ENCODE results near the gene FAAP100. TPM values are rescaled to one million over a fixed set of nuclear protein-coding genes. Genes with fewer than 3 reads are reported as not detected.

The FAAP100 gene
- total RNA-seq, 2 experiments from 2014 or later, result 40.5 to 42.7 TPM

- CTCF ChIA-PET, result interaction anchor here (0.8 to 6.2 kb wide), 3 partner anchors 25 to 256 kb away, joined by 3 to 28 read pairs (median 3); no protein-coding TSS in a partner anchor
- ATAC-seq, result no peak
- TF ChIP-seq CTCF (IDR thresholded peaks at IDR 0.05), result no peak
- DNase-seq, result no peak
- peak overlapping the region; percentile 92 for H3K27ac Mint-ChIP-seq
- H3K4me3 Mint-ChIP-seq, result peak overlapping the region; percentile 97
- H3K4me1 Mint-ChIP-seq (ENCODE audit: low read depth), result peaks cover 14% of the 10 kb centered on the region
- POLR2A ChIA-PET, result interaction anchor here (0.9 to 3.9 kb wide), 11 partner anchors 9 to 213 kb away, joined by 3 to 20 read pairs (median 7); partner anchors contain the start of genes FAAP100 and SLC38A10
- H3K27me3 Mint-ChIP-seq, result no peaks in the 10 kb centered on the region
- H3K36me3 Mint-ChIP-seq (ENCODE audit: low read depth), result peaks cover 42% of the 10 kb centered on the region
- H3K9me3 Mint-ChIP-seq, result no peaks in the 10 kb centered on the region
- intact Hi-C loops (cut with micrococcal nuclease), result no loop called here
Measured at GRCh38 chr17:81508639-81509206, 43.4 kb downstream of the FAAP100 start.

GRCh38 chr17:81503619-81504018 is 48.5 kb downstream of the FAAP100 start:
- ATAC-seq (no peak), DNase-seq (no peak)
- intact Hi-C loops (cut with micrococcal nuclease), result no loop called here
- Mint-ChIP-seq H3K27ac (no peak overlapping the region), H3K27me3 (no peaks in the 10 kb centered on the region), H3K36me3 (ENCODE audit: low read depth) (peaks cover 5% of the 10 kb centered on the region), H3K4me1 (ENCODE audit: low read depth) (peaks cover 2% of the 10 kb centered on the region), H3K4me3 (no peak overlapping the region), H3K9me3 (no peaks in the 10 kb centered on the region)
- CTCF ChIA-PET, result no interaction called here
- POLR2A ChIA-PET, result interaction anchor here (0.6 to 1.4 kb wide), 2 partner anchors 8 to 162 kb away, joined by 3 read pairs; no protein-coding TSS in a partner anchor
- TF ChIP-seq CTCF (IDR thresholded peaks at IDR 0.05), result no peak

- intact Hi-C loops (cut with micrococcal nuclease), result no loop called here
- no peaks in the 10 kb centered on the region for H3K4me1 Mint-ChIP-seq (ENCODE audit: low read depth)
- ChIA-PET CTCF (interaction anchor here (1.8 kb wide), 1 partner anchor 18 kb away, joined by 7 read pairs; no protein-coding TSS in a partner anchor), POLR2A (interaction anchor here (1.0 to 1.4 kb wide), 3 partner anchors 9 to 37 kb away, joined by 3 read pairs; no protein-coding TSS in a partner anchor)
- H3K9me3 Mint-ChIP-seq, result no peaks in the 10 kb centered on the region
- no peaks in the 10 kb centered on the region for H3K27me3 Mint-ChIP-seq
- no peak for DNase-seq
- no peaks in the 10 kb centered on the region for H3K36me3 Mint-ChIP-seq (ENCODE audit: low read depth)
- no peak overlapping the region for H3K27ac Mint-ChIP-seq
- no peak for ATAC-seq
- no peak overlapping the region for H3K4me3 Mint-ChIP-seq
- no peak for TF ChIP-seq CTCF (IDR thresholded peaks at IDR 0.05)
Measured at GRCh38 chr17:81502471-81503017, 49.6 kb downstream of the FAAP100 start.

GRCh38 chr17:81500047-81500446 is 52.1 kb downstream of the FAAP100 start:
- H3K4me1 Mint-ChIP-seq (ENCODE audit: low read depth), result no peaks in the 10 kb centered on the region
- H3K27me3 Mint-ChIP-seq, result no peaks in the 10 kb centered on the region
- no peak overlapping the region for H3K4me3 Mint-ChIP-seq
- TF ChIP-seq CTCF (IDR thresholded peaks at IDR 0.05), result no peak
- H3K36me3 Mint-ChIP-seq (ENCODE audit: low read depth), result no peaks in the 10 kb centered on the region
- DNase-seq (no peak), ATAC-seq (no peak)
- ChIA-PET POLR2A (interaction anchor here (2.2 to 4.6 kb wide), 3 partner anchors 9 to 12 kb away, joined by 6 to 23 read pairs (median 18); partner anchors contain the start of gene ACTG1), CTCF (interaction anchor here (1.2 to 3.7 kb wide), 2 partner anchors 16 to 101 kb away, joined by 3 to 15 read pairs; no protein-coding TSS in a partner anchor)
- H3K27ac Mint-ChIP-seq, result no peak overlapping the region
- intact Hi-C loops (cut with micrococcal nuclease), result no loop called here
- no peaks in the 10 kb centered on the region for H3K9me3 Mint-ChIP-seq

GRCh38 chr17:81499601-81499970 is 52.6 kb downstream of the FAAP100 start:
- no peak for ATAC-seq

More at GRCh38 chr17:81499601-81499970, 52.6 kb downstream of the FAAP100 start:
- POLR2A ChIA-PET, result interaction anchor here (2.2 to 4.6 kb wide), 3 partner anchors 9 to 13 kb away, joined by 6 to 23 read pairs (median 18); partner anchors contain the start of gene ACTG1
- Mint-ChIP-seq H3K9me3 (no peaks in the 10 kb centered on the region), H3K36me3 (ENCODE audit: low read depth) (no peaks in the 10 kb centered on the region), H3K4me3 (no peak overlapping the region), H3K27me3 (peaks cover 1% of the 10 kb centered on the region), H3K27ac (no peak overlapping the region), H3K4me1 (ENCODE audit: low read depth) (no peaks in the 10 kb centered on the region)
- DNase-seq, result no peak
- intact Hi-C loops (cut with micrococcal nuclease), result no loop called here
- TF ChIP-seq CTCF (IDR thresholded peaks at IDR 0.05), result no peak
- CTCF ChIA-PET, result interaction anchor here (1.2 to 3.7 kb wide), 2 partner anchors 15 to 101 kb away, joined by 3 to 15 read pairs; no protein-coding TSS in a partner anchor

Data from activated CD8-positive, alpha-beta T cell treated with anti-CD3 and anti-CD28 coated beads for 36 hours (primary cell).